Measurements from ENCODE around the gene RDH8. TPM values are rescaled to one million over a fixed set of nuclear protein-coding genes. Genes with fewer than 3 reads are reported as not detected.
A peak's percentile ranks its signal among the peaks of the same experiment; 100 is the strongest.

The RDH8 gene
- total and polyA plus RNA-seq, 2 of the 4 experiments (the other 2 are of a cell fraction), result 0.18 TPM; not detected in 1

DNA sequence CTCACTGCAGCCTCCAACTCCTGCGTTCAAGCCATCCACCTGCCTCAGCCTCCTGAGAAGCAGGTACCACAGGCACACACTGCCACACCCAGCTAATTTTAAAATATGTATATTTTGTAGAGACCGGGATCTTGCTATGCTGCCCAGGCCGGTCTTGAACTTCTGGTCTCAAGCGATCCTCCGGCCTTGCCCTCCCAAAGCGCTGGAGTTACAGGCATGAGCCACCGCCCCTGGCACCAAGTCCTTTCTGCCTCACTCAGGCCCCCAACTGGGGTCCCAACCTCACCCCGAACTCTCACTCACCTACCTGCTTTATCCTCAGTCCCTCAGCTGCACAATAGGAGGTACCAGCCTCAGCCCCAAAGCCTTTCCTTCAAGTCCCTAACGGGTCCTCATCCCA lies 2.3 kb upstream of the RDH8 start:
- no peak overlapping the region for H4K91ac ChIP-seq (ENCODE audit: insufficient read depth, low read depth, low read length)
- ATAC-seq (ENCODE audit: low read depth), result no peak
- H2BK5ac ChIP-seq (ENCODE audit: low read depth, low read length, poor library complexity, severe bottlenecking), result no peak overlapping the region
- no peak overlapping the region for H3K4ac ChIP-seq (ENCODE audit: low read depth, low read length)
- no TSS peak for BruUV-seq (replicated peaks)
- H4K5ac ChIP-seq (ENCODE audit: low read depth, low read length), result no peak overlapping the region
- TF ChIP-seq NFE2L2 (IDR thresholded peaks at IDR 0.05; ENCODE audit: low read depth, low read length) (no peak), MXI1 (IDR thresholded peaks at IDR 0.05; ENCODE audit: borderline replicate concordance, low read depth, low read length) (no peak), RFX5 (IDR thresholded peaks at IDR 0.05; ENCODE audit: low read depth, low read length) (no peak), BHLHE40 (IDR thresholded peaks at IDR 0.05; ENCODE audit: low read depth, low read length) (no peak), POLR2A (IDR thresholded peaks at IDR 0.05; ENCODE audit: low read depth, low read length) (no peak), FOS (IDR thresholded peaks at IDR 0.05; ENCODE audit: low read depth, low read length) (no peak), CHD1 (IDR thresholded peaks at IDR 0.05; ENCODE audit: low read depth, low read length) (no peak), MAFK (IDR thresholded peaks at IDR 0.05; ENCODE audit: low read depth, low read length) (no peak), MAZ (IDR thresholded peaks at IDR 0.05; ENCODE audit: borderline replicate concordance, low read depth, low read length) (no peak), RAD21 (IDR thresholded peaks at IDR 0.05; ENCODE audit: low read length) (no peak), RCOR1 (IDR thresholded peaks at IDR 0.05; ENCODE audit: insufficient replicate concordance, low read length) (no peak), SMC3 (IDR thresholded peaks at IDR 0.05; ENCODE audit: low read depth, low read length) (no peak), CEBPB (IDR thresholded peaks at IDR 0.05; ENCODE audit: low read depth, low read length) (no peak)
- TF ChIP-seq, protein P1, sequence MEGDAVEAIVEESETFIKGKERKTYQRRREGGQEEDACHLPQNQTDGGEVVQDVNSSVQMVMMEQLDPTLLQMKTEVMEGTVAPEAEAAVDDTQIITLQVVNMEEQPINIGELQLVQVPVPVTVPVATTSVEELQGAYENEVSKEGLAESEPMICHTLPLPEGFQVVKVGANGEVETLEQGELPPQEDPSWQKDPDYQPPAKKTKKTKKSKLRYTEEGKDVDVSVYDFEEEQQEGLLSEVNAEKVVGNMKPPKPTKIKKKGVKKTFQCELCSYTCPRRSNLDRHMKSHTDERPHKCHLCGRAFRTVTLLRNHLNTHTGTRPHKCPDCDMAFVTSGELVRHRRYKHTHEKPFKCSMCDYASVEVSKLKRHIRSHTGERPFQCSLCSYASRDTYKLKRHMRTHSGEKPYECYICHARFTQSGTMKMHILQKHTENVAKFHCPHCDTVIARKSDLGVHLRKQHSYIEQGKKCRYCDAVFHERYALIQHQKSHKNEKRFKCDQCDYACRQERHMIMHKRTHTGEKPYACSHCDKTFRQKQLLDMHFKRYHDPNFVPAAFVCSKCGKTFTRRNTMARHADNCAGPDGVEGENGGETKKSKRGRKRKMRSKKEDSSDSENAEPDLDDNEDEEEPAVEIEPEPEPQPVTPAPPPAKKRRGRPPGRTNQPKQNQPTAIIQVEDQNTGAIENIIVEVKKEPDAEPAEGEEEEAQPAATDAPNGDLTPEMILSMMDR (conservative IDR thresholded peaks at IDR 0.05; ENCODE audit: low read depth, low read length), result no peak
- TF ChIP-seq, protein P2, sequence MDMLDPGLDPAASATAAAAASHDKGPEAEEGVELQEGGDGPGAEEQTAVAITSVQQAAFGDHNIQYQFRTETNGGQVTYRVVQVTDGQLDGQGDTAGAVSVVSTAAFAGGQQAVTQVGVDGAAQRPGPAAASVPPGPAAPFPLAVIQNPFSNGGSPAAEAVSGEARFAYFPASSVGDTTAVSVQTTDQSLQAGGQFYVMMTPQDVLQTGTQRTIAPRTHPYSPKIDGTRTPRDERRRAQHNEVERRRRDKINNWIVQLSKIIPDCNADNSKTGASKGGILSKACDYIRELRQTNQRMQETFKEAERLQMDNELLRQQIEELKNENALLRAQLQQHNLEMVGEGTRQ (IDR thresholded peaks at IDR 0.05; ENCODE audit: low read depth, low read length), result no peak
- TF ChIP-seq, protein P3, sequence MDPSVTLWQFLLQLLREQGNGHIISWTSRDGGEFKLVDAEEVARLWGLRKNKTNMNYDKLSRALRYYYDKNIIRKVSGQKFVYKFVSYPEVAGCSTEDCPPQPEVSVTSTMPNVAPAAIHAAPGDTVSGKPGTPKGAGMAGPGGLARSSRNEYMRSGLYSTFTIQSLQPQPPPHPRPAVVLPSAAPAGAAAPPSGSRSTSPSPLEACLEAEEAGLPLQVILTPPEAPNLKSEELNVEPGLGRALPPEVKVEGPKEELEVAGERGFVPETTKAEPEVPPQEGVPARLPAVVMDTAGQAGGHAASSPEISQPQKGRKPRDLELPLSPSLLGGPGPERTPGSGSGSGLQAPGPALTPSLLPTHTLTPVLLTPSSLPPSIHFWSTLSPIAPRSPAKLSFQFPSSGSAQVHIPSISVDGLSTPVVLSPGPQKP (IDR thresholded peaks at IDR 0.05; ENCODE audit: borderline replicate concordance, low read depth, low read length), result no peak
- no peaks in the 10 kb centered on the region for H3K36me3 ChIP-seq (ENCODE audit: control insufficient read depth, insufficient read depth, low read length)
- H3K9me3 ChIP-seq (ENCODE audit: control insufficient read depth, insufficient read depth, low read length), result no peaks in the 10 kb centered on the region
- no peak overlapping the region for H3K56ac ChIP-seq (ENCODE audit: extremely low read depth, insufficient read depth, low read length)
- H2AK5ac ChIP-seq (ENCODE audit: low read depth, low read length), result peak overlapping the region; percentile 5; the same call in 1 of the 2 replicates
- H3K27ac ChIP-seq (ENCODE audit: insufficient read depth, low read length), result no peak overlapping the region
- no peak overlapping the region; the same call in 1 of the 2 replicates for H3K9ac ChIP-seq (ENCODE audit: low read depth, low read length)
- in situ Hi-C loops (cut with MboI; ENCODE audit: low sequenced_read_pairs), result no loop called here
- ChIA-PET CTCF (interaction anchor here (1.3 to 1.5 kb wide), 2 partner anchors 11 to 17 kb away, joined by 4 to 5 read pairs; no protein-coding TSS in a partner anchor), POLR2A (ENCODE audit: unreplicated experiment) (no interaction called here)
- peaks cover 15% of the 10 kb centered on the region for H3K4me1 ChIP-seq (ENCODE audit: control insufficient read depth, insufficient read depth, low read length)
- H2BK120ac ChIP-seq (ENCODE audit: low read depth, low read length), result no peak overlapping the region
- no peak overlapping the region for H4K8ac ChIP-seq (ENCODE audit: low read depth in 2 of 2, low read length in 2 of 2)
- H3K18ac ChIP-seq (ENCODE audit: low read depth, low read length), result no peak overlapping the region
- 84% methylated on average over 4 of the region's 9 CpGs; no CpG with 5 or more reads in 1 of the 2 experiments for WGBS, 2 experiments (ENCODE audit: extremely low coverage in 2 of 2, insufficient read length in 1 of 2)
- H3K4me3 ChIP-seq (ENCODE audit: insufficient read depth, low read depth, low read length), result no peak overlapping the region
- no peak overlapping the region for H2AFZ ChIP-seq (replicated peaks; ENCODE audit: low read length, poor library complexity)
- no peak overlapping the region for H3K14ac ChIP-seq (replicated peaks; ENCODE audit: low read depth, low read length)
- no peak overlapping the region for H2AK9ac ChIP-seq (replicated peaks; ENCODE audit: low read depth, low read length, poor library complexity)
- peaks cover 20% of the 10 kb centered on the region for H3K9me1 ChIP-seq (ENCODE audit: insufficient read depth, low read length)
- peaks cover 2 to 9% of the 10 kb centered on the region in 2 experiments; a peak in 3 of 4 replicates for H3K79me1 ChIP-seq (ENCODE audit: low read depth in 1 of 2, low read length in 2 of 2)
- H4K20me1 ChIP-seq (ENCODE audit: insufficient read depth, low read length), result peaks cover 14% of the 10 kb centered on the region
- no peaks in the 10 kb centered on the region for H3K27me3 ChIP-seq (ENCODE audit: control insufficient read depth, insufficient read depth, low read length)
- no peak for DNase-seq
- no peak overlapping the region; the same call in 1 of the 2 replicates for H3K4me2 ChIP-seq (ENCODE audit: low read depth, low read length)
- no peak overlapping the region for H3K23ac ChIP-seq (ENCODE audit: low read depth, low read length)
- no peak overlapping the region for H2BK15ac ChIP-seq (ENCODE audit: low read depth, low read length)
- intact Hi-C loops (cut with micrococcal nuclease), result no loop called here
- dilution Hi-C loops (cut with HindIII; ENCODE audit: low sequenced_read_pairs, unreplicated experiment), result no loop called here
- H2BK20ac ChIP-seq (ENCODE audit: low read depth, low read length), result no peak overlapping the region
